ENCODE measurements around the gene SRR.
"Not testable (repeated sequence)": the region's sequence is repeated elsewhere in the genome, so short reads cannot be mapped to it uniquely, and the experiment has no call there.

Gene SRR

GRCh38 chr17:2303204-2304188 is at the start of gene SRR, which contains the start of gene SMG6:
TSS of gene SRR (plus strand) at chr17:2303950. CDS start at chr17:2315561, 11,611 bp downstream.
TSS of gene SMG6 (minus strand) at chr17:2303785. CDS start at chr17:2303720, 65 bp downstream.
- peak; percentile 95 for DNase-seq

GRCh38 chr17:2258830-2259229 is 44.9 kb upstream of the SRR start:
- not testable (repeated sequence) for DNase-seq

GRCh38 chr17:2259769-2260536 is 43.8 kb upstream of the SRR start:
- DNase-seq = peak; percentile 91

GRCh38 chr17:2262135-2262587 is 41.6 kb upstream of the SRR start:
- no peak for DNase-seq

GRCh38 chr17:2263183-2264066 is 40.3 kb upstream of the SRR start:
- DNase-seq = peak; percentile 57

- DNase-seq = peak; percentile 20
These were observed 39.5 kb upstream of the SRR start for GRCh38 chr17:2264067-2264860.

GRCh38 chr17:2265166-2265565 is 38.6 kb upstream of the SRR start:
- not testable (repeated sequence) for DNase-seq

- peak; percentile 95 for DNase-seq
These were observed 37.5 kb upstream of the SRR start for GRCh38 chr17:2266045-2266864.

GRCh38 chr17:2266865-2267228 is 36.9 kb upstream of the SRR start:
- no peak for DNase-seq

- DNase-seq = no peak
These were observed 36.4 kb upstream of the SRR start for GRCh38 chr17:2267354-2267753.

GRCh38 chr17:2271985-2272702 is 31.6 kb upstream of the SRR start:
- DNase-seq = peak; percentile 61

GRCh38 chr17:2274414-2274813 is 29.3 kb upstream of the SRR start:
- DNase-seq = no peak

GRCh38 chr17:2275722-2276121 is 28.0 kb upstream of the SRR start:
- DNase-seq = peak; percentile 25

GRCh38 chr17:2277429-2278170 is 26.1 kb upstream of the SRR start:
- DNase-seq = no peak

- no peak for DNase-seq
These were observed 24.0 kb upstream of the SRR start for GRCh38 chr17:2279707-2280106.

- DNase-seq = peak; percentile 60
These were observed 21.4 kb upstream of the SRR start for GRCh38 chr17:2282297-2282873.

GRCh38 chr17:2283302-2283701 is 20.4 kb upstream of the SRR start:
- no peak for DNase-seq

- no peak for DNase-seq
These were observed 13.8 kb upstream of the SRR start for GRCh38 chr17:2289878-2290478.
